T47D (cell line): ENCODE results near the gene PLEKHS1.
"Not testable (repeated sequence)": the region's sequence is repeated elsewhere in the genome, so short reads cannot be mapped to it uniquely, and the experiment has no call there.

Source experiments
- DNase-seq, 2 experiments: peaks; one replicate each; pipeline versions ENCODE4 v3.0.0 to v3.0.0-alpha.2; 2011 to 2012; ENCODE audit warnings: low read depth in 1 of 2, low spot score in 1 of 2
- JUND ChIP-seq: IDR thresholded peaks from 2 replicates; pipeline ENCODE4 v1.6.1; 2012; ENCODE audit warnings: low read depth
- in situ Hi-C: cut with HindIII; loops from 2 replicates; pipeline ENCODE4 v1.10.0; 2016; ENCODE audit warnings: low sequenced_read_pairs, low pct_unique_long_range_greater_than_20kb

Gene PLEKHS1

DNA sequence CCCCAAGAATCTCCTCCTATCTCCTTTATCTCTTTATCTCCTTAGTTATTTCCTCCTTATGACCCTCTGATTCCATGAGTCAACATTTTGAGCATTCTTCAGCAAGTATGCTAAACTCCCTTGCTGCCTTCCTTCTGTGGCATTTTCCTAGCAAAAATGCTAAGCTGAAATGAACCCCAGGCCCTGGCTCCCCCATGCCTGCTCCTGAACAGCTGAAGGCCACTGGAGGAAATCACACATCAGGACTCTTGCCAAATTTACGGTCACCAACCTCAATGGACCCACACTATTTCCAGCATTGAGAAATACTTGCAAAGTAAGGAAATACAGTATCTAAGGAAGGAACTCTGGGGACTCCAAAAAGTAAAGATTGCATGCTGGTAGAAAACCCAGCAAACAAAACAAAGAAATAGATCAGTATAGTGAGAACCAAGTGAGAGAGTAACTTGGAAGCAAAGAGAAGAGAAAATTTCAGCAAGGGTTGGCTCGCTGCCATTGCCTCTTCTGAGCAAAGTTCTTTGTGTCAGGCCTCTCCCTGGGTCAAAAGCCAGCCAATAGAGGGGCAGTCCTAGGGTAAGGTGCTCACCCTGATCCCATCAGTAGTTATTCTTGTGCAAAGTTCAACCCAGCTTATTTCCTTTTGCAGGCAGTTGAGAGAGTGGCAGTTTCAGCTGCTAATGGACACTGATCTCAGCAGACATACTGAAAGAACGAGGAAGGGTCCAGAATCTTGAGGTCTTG, 5.1 kb upstream of the PLEKHS1 start:
- DNase-seq = no peak
- in situ Hi-C loops = no loop called here
- no peak for TF ChIP-seq JUND

DNA sequence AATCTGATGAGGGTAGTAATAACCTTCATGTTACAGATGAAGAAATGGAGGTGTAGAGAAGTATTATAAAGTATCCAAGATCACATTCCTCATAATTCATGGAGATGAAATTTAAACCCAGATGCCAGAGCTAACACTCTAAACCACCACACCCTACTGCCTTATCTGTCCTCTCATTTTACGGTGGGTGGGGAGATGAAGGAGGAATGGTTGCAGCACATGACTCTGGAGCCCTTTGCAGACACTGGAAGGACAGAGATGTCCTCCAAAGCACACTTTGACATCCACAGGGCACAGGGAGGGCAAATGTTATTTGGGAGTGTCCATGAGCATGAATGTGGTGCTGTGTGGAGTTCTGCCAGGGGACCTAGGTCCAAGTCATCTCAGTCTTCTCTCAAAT, 1.1 kb downstream of the PLEKHS1 start:
- TF ChIP-seq JUND = no peak
- in situ Hi-C loops = no loop called here
- no peak for DNase-seq

- in situ Hi-C loops = no loop called here
- no peak for TF ChIP-seq JUND
- peak in 1 of 2 experiments; percentile 19 for DNase-seq
Measured at GRCh38 chr10:113753020-113753692, 1.7 kb downstream of the PLEKHS1 start.

DNA sequence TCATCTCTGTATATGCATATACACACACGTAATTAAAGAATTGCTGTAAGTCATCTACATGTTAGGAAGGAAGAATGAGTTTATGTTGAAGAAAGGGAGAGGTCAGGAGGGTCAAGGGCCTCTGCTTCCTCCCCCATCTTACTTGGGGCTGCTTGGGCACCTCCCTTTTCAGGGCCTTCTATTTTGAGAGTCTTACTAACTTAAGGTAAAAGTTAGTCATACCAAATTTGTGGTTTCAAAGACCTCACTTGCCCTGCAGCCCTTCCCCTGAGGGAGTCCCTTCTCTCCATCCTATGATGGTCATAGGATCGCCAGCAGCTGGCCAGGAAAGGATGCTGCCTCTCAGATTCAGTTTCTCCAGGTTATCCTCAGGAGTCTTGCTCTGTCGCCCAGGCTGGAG, 2.6 kb downstream of the PLEKHS1 start:
- no peak for DNase-seq
- TF ChIP-seq JUND = no peak
- in situ Hi-C loops = no loop called here

GRCh38 chr10:113754768-113755167, 3.3 kb downstream of the PLEKHS1 start:
- no peak for DNase-seq
- in situ Hi-C loops = no loop called here
- TF ChIP-seq JUND = no peak

GRCh38 chr10:113756940-113757543, 5.6 kb downstream of the PLEKHS1 start:
- in situ Hi-C loops = no loop called here
- no peak for TF ChIP-seq JUND
- DNase-seq = no peak

GRCh38 chr10:113762083-113762482, 10.6 kb downstream of the PLEKHS1 start:
- DNase-seq = no peak
- TF ChIP-seq JUND = no peak
- in situ Hi-C loops = no loop called here

DNA sequence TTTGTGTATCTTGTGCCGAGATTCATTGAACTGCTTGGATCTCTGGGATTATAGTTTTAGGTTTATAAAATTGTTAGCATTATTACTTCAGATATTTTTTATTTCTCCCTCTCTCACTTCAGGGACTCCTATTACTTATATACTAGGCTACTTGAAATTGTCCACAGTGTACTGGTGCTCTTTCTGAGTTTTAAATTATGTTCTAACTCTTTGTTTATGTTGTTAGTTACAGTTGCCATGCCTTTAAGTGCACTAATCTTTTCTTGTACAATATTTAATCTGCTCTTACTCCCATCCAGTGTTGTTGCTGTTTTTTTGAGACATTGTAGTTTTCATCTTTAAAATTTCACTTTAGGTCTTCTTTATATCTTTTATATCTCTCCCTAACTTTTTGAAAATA, 13.1 kb downstream of the PLEKHS1 start:
- TF ChIP-seq JUND = no peak
- in situ Hi-C loops = no loop called here
- no peak for DNase-seq

- no peak for TF ChIP-seq JUND
- DNase-seq = no peak
Measured at GRCh38 chr10:113765910-113766309, 14.4 kb downstream of the PLEKHS1 start.

GRCh38 chr10:113767222-113767621, 15.7 kb downstream of the PLEKHS1 start:
- DNase-seq = no peak
- in situ Hi-C loops = no loop called here
- no peak for TF ChIP-seq JUND

More at GRCh38 chr10:113765910-113766309, 14.4 kb downstream of the PLEKHS1 start:
- in situ Hi-C loops = no loop called here

DNA sequence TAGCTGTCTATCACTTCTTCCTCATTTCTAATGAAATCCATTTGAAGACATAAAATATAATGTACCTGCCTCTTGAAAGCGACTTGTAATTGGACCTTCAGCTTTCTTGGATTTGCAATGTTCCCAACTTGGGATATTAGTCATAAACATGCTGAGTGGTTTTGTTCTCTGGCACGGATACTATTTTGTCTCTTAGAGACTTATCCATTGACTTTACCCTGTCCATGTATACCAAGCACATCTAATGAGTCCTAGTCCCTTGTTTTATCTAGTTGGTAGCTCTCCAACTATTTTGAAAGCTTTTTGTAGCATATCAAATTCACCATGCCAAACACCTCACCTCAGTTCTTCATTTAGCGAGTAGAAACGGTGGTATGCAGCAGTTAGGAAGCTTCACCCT, 18.9 kb downstream of the PLEKHS1 start:
- no peak for TF ChIP-seq JUND
- in situ Hi-C loops = no loop called here
- DNase-seq = no peak

- DNase-seq, in situ Hi-C loops: not testable (repeated sequence)
Measured at GRCh38 chr10:113771131-113771530, 19.6 kb downstream of the PLEKHS1 start.

DNA sequence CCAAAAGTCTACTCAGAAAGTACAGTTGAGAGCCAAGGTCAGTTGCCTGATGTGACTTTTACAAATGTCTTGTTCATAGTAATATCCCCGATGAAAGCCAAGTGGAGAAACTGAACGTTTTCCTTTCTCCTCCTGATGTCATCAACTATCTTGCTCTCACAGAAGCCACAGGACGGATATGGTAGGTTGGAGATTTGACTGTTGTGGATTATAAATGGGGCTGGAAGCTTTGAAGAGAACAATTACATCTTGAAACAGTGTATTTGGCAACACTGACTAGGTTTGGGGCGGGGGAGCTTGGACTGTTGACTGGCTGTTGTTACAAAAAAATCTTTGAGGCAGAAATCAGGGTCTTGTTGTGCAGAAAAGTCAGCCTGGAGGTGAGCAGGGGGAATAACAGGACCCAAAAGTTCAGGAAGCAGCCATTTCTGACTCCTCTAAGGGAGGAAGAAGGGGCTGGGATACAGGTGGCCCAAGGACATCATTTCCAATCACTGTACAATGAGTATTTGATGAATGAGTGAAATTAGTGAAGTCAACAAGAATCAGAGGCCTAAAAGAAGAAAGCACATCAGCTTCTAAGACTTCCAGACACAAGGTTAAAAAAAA, 24.3 kb downstream of the PLEKHS1 start:
- in situ Hi-C loops = no loop called here

More for the DNA sequence above, 24.3 kb downstream of the PLEKHS1 start:
- DNase-seq = no peak
- TF ChIP-seq JUND = no peak
